CD4-positive, alpha-beta T cell treated with Interleukin-1 beta for 1 hour (primary cell): Measurements from ENCODE around the gene ASIC5.

Source experiments
- DNase-seq, 2 donors: peaks; one replicate each; pipeline ENCODE4 v3.0.0-alpha.2; 2020 to 2022

ASIC5 gene

GRCh38 chr4:155878611-155879010 is 12.5 kb upstream of the ASIC5 start:
- no peak for DNase-seq

- DNase-seq, result no peak
Observed at GRCh38 chr4:155877971-155878370, 11.9 kb upstream of the ASIC5 start.

- DNase-seq, result no peak
Observed at GRCh38 chr4:155875878-155876277, 9.8 kb upstream of the ASIC5 start.

- no peak for DNase-seq
Observed at GRCh38 chr4:155855897-155856296, 10.2 kb downstream of the ASIC5 start.

- DNase-seq, result no peak
Observed at GRCh38 chr4:155854582-155855226, 11.4 kb downstream of the ASIC5 start.

- DNase-seq, result no peak
Observed at GRCh38 chr4:155853189-155853588, 12.9 kb downstream of the ASIC5 start.

- DNase-seq, result no peak
Observed at GRCh38 chr4:155849042-155849441, 17.0 kb downstream of the ASIC5 start.

GRCh38 chr4:155846929-155847328 is 19.1 kb downstream of the ASIC5 start:
- DNase-seq, result no peak

GRCh38 chr4:155842080-155842479 is 24.0 kb downstream of the ASIC5 start:
- no peak for DNase-seq

GRCh38 chr4:155837203-155837796 is 28.8 kb downstream of the ASIC5 start:
- DNase-seq, result no peak

GRCh38 chr4:155832664-155833063 is 33.4 kb downstream of the ASIC5 start:
- DNase-seq, result no peak

GRCh38 chr4:155828628-155829027 is 37.4 kb downstream of the ASIC5 start:
- DNase-seq, result no peak

GRCh38 chr4:155822572-155822971 is 43.5 kb downstream of the ASIC5 start:
- no peak for DNase-seq

- no peak for DNase-seq
Observed at GRCh38 chr4:155820887-155821518, 45.1 kb downstream of the ASIC5 start.

- DNase-seq, result no peak
Observed at GRCh38 chr4:155819066-155819465, 47.0 kb downstream of the ASIC5 start.

- no peak for DNase-seq
Observed at GRCh38 chr4:155818639-155819038, 47.4 kb downstream of the ASIC5 start.

GRCh38 chr4:155811083-155811482 is 55.0 kb downstream of the ASIC5 start:
- DNase-seq, result no peak

- peak in 1 of 2 donors; percentile 47 for DNase-seq
Observed at GRCh38 chr4:155809835-155810234, 56.2 kb downstream of the ASIC5 start.

- DNase-seq, result no peak
Observed at GRCh38 chr4:155807021-155807420, 59.1 kb downstream of the ASIC5 start.

- no peak for DNase-seq
Observed at GRCh38 chr4:155805016-155805415, 61.1 kb downstream of the ASIC5 start.

GRCh38 chr4:155802190-155802959 is 63.7 kb downstream of the ASIC5 start:
- no peak for DNase-seq

- DNase-seq, result no peak
Observed at GRCh38 chr4:155800685-155801343, 65.3 kb downstream of the ASIC5 start.

- DNase-seq, result no peak
Observed at GRCh38 chr4:155799794-155800123, 66.3 kb downstream of the ASIC5 start.
